ENCODE results near the gene AGBL3.
"Not testable (repeated sequence)": the region's sequence is repeated elsewhere in the genome, so short reads cannot be mapped to it uniquely, and the experiment has no call there.

AGBL3 gene

DNA sequence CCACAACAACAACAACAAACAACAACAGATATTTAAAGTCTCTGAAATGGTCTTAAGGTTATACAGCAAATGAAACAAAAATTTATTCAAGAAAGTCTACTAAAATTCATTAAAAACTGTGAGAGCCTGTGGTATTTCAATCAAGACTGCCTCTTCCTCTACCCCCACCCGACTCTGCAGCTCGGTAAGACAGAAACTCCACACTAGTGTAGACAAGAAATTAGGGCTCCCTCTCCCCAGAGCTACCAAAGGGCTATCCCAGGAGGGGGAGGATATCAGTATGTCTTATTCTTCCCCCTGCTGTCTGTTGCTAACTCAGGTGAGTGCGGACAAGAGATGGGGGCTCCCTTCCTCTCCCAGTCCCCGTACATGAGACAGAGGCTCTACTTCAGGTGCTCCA lies 90.6 kb downstream of the AGBL3 start:
- DNase-seq (ENCODE audit: low spot score) = no peak

DNA sequence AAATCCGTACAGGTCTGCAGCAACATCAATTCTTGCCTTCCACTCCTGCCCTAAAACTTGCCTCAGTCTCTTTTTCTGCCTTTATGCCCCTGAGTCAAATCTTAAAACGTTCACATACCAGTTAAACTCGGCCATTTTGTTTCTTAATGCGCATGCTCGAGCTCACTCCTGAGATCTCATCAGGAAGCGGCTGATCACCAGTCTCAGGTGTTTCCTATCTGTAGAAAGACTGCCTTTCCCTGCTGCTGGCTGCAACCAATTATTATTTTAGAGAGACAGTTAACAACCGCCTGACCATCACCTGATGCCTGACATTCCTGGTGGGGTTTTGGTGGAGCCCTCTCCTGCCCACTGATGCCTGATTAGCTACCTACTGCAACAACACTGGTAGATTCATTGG lies 91.3 kb downstream of the AGBL3 start:
- no peak for DNase-seq (ENCODE audit: low spot score)

DNA sequence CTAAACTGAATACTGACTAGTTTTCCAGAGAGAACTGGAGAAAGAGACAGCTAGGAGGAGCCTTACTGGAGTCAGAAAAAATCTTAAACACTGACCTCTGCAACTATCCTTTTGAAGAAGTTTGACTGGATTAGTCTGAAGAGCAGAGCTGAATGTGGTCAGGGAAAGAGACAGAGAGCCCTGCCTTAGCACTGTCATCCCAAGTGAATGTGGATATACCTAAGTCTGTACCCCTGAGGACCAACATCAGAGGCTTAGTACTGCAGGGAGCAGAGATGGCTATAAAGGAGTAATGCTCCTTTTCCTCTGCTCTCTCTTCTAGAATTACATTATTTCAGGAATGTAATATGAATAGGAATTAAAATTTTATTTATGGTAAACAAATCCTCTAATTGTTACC lies 91.7 kb downstream of the AGBL3 start:
- no peak for DNase-seq (ENCODE audit: low spot score)

DNA sequence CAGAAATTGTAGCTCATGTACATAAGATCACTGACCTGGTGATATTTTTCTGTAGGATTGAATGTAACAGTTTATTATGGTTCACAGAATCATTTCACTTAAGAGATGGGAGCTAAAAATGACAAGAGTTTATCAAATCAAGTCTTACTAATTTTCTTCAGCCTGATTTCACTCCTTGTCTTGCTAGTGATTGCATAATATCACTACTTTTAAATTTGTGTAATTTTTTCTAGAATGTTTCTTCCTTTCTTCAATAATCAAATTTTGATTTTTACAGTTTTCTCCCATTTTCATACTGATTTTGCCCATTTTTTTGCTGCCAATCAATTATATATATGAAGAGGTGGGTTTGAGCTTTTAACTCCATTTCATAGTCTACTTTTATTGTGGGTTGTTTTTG lies 92.8 kb downstream of the AGBL3 start:
- no peak for DNase-seq (ENCODE audit: low spot score)

DNA sequence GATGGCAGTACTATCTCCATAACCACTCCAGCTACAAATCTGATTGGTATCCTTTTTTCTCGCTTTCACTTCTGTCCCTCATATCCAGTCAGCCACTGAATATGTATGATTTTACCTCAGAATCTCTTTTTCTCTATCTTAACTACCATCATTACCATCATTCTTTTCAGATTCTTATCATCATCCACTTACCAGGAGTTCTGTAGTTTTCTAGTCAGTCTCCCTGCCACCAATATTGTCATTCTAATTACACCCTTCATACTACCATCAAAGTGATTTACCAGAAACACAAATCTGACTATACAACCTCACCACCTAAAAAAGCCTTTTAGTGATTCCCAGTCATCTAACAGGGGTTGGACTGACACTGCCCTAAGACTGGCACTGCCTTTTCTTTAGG lies 96.7 kb downstream of the AGBL3 start:
- no peak for DNase-seq (ENCODE audit: low spot score)

DNA sequence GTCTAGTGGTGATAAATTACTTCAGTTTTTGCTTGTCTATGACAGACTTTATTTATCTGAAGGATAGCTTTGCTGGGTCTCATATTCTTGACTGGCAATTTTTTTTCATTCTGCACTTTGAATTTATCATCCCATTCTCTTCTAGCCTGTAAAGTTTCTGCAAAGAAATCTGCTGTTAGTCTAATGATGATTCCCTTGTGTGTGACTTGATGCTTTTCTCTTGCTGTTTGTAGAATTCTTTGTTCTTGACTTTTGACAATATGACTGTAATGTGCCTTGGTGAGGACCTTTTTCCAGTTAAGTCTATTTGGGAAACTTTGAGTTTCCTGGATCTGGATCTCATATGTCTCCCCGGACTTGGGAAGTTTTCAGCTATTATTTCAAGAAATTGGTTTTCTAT lies 102.3 kb downstream of the AGBL3 start:
- DNase-seq (ENCODE audit: low spot score) = no peak

DNA sequence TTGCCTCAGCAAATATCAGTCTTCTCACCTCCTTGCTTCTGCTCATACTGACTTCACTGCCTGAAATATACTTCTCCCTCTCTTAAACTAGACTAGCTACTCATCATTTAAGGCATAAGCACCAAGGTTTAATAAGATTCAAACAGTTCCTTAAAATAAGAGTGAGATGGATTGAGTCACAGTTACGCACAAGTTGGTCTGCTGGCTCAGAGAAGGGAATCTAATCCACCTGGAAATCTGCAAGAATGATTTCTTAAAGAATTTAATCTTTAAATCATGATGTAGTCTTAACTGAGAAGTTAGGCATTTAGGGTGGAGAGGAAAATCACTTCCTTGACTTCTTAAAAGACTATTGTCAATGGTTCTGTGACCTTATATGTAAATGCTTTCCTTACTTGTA lies 105.4 kb downstream of the AGBL3 start:
- no peak for DNase-seq (ENCODE audit: low spot score)

DNA sequence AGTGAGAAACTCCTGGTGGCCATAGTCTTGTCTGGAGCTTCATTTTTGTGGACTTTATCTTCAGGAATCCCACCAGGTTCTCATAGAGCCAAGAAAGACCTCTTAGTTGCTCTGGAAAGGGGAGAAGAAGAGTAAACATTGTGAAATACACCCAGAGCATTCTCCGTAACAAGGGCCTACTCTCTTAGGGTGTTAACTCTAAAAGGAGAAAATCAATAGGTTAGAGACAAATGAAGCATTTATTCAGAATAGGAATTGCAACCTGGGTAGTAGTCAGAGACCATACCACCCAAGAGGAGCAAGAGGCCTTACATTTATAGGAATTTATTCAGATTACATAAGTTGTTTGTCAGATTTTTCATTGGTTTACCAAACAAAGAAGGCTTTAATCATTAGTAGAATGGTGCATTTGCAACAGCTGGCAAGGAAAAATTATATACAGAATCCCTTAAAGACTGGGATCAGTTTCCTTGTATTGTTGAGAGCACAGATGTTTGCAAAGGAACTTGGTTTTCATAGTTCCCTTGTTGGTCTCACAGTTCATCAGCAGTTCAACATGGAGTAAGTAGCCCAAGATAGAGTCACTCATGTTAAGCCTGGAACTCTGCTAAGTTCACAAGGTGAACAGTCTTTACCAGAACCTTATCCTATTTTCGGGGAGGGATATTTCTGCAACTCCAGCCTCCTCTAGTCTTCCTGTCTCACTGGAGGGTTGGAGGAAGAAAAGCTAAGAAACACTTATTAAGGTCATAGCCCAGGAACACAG lies 108.3 kb downstream of the AGBL3 start:
- DNase-seq (ENCODE audit: low spot score) = no peak

DNA sequence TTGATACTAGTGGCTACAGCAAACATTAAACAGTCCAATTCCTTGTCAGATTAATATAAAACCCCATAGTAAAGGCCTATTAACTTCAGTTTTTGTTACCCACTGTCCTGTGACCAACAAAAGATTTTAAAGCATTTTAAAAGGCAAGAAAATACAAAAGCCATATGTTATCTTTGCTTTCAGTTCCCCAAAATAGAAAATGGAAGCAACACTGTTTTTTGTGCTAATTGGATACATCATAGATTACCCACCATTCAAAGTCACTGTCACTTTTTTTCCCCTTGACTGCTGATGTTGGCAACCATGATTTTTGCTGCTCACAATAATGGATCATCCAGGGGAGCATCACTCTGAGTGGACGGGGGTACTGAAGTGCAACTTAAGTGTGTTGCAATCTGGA lies 109.1 kb downstream of the AGBL3 start:
- no peak for DNase-seq (ENCODE audit: low spot score)

DNA sequence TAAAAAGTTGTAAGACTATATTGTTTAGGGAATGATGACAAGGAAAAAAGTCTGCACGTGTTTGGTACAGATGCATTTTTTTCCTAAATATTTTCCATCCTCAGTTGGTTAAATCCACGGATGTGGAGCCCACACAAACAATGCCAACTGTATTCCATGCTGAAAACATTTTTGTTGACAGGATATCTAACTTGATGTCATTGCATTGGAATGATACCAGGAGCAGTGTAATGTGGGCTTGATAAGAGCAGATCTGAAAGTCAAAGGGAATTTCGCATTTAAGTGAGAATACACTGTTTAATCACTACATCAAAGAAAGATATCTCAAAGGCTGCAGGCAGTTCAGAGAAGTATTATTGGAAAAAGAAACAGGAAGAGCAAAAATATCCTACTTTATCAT lies 112.1 kb downstream of the AGBL3 start:
- no peak for DNase-seq (ENCODE audit: low spot score)

DNA sequence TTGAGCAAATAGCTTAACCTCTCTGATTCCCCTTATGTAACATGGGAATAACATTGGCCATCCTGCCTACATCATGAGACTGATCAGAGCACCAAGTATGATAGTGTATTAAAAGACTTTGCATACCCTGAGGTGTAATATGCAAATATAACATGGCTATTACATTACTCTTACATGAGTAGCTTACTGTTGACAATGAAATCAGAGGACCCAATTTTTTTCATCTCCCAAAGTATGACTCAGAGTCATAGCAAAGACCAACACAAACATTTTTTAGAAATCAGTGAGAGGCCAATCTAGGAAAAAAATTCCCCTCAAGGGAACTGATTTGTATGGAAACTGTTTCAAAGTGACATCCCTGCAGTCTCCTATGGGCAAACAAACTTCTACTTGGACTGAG lies 114.5 kb downstream of the AGBL3 start:
- no peak for DNase-seq (ENCODE audit: low spot score)

DNA sequence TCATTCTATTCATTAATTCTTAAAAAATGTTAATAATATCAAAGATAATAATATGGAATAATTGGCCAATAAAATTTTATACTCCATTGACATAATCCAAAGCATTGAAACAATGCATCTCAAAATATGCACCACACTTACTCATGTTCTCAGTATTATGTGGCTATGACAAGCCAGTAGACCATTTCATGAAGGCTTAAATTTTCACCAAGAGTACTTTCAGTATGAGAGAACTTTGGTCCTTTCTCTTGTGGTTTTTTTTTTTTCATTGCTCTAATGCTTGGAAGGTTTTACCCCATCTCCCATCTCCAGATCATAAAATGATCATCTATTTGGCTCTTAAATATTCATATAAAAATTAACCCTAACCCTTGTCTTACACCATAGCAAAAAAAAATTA lies 116.1 kb downstream of the AGBL3 start:
- DNase-seq (ENCODE audit: low spot score) = no peak

DNA sequence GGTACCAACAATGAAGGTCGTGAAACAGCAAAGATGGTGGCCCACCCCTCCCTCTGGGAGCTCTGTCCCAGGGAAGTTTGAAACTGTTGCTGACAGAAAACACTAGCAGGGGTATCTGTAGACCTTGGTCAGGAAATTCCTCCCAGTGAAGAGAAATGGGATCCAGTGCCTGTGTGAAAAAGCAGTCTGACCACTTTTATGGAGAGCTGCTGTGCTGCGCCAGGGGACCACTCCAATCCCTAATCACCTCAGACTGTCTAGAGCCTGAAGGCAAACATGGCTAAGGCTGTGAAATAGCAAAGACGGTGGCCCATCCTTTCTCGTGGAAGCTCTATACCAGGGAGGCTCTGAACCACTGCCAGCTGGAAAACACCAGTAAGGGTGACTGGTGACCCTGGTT lies 123.3 kb downstream of the AGBL3 start:
- no peak for DNase-seq (ENCODE audit: low spot score)

DNA sequence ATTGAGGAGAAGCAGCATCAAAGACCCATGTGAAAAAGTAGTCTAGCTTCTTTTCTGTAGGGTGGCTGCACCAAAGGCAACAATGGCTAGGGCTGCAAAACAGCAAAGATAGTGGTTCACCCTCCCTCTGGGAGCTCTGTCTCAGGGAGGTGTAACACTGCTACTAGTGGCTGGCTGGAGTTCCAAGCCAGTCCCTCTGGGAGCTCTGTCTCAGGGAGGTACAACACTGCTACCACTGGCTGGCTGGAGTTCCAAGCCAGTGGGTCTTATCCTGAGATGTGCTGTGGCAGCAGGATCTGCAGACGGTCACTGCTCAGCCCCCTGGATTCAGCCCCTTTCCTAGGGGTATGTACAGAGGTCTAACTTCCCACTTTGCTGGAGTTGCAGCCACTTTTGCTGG lies 123.7 kb downstream of the AGBL3 start:
- DNase-seq (ENCODE audit: low spot score) = no peak

DNA sequence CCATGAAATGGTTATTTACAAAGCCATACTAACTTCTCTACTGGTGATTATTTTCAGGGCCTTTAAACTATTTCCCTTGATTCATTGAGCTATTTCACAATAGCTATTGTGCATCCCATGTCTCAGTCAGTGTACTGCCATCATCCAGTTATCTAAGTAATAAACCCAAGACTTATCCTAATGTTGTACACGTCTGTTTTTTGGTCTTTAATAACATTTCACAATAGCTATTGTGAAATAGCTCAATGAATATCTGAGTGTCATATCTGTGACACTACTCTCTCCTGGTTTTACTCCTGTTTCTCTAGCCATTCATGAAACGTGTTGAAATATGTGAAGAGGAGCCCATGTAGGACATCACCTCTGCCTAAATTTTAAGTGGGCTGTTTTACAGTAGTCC lies 125.1 kb downstream of the AGBL3 start:
- DNase-seq (ENCODE audit: low spot score) = no peak

DNA sequence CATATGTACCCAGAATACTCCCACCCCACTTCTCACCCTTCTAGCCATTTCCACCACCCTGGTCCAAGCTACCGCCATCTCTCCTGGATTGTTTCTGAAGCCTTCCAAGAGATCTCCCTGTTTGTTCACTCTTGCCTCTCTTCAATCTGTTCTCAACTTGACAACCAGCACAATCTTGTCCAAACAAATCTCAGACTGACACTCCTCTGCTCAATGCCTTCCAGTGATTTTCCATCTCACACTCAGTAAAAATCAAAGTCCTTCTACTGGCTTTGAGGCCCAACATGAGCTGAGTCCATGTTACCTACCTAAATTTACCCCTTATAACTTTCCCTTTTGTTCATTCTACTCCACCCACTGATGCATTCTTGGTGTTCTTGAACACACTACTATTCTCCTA lies 128.3 kb downstream of the AGBL3 start:
- no peak for DNase-seq (ENCODE audit: low spot score)

DNA sequence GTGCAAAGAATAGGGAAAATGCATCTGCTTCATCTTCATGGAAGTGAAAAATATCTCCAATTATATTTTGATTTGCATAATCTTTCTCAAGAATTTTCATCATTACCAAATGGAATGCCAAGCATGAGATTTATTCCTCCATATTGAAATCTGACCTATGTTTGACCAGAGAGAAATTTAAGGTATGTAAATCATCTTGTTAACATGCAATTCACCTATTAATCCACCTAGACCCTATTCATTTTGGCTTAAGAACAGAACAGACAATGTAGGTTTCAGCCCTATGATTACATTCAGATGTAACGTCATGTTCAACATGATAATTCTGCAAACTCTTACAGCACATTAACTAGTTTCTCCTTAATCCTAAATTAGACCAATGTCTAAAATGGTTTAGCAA lies 130.8 kb downstream of the AGBL3 start:
- no peak for DNase-seq (ENCODE audit: low spot score)

DNA sequence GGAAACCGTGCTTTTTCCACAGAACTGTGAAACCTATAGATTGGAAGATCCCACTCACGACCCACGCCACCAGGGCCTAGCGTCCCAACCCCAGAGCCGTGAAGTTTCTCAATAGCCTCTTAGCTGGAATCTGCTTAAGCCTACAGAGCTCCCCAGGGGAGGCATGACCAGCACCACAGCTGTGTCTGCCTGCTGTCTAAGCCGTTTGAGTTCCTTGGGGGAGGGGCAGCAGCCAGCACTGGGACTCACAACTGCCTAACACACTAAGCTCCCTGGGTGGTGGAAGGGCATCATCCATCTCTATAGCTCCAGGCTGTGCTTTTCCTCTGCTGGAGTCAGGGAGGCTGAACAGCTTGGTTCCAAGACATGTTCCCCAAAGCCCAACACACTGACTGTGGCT lies 135.6 kb downstream of the AGBL3 start:
- DNase-seq (ENCODE audit: low spot score) = no peak

DNA sequence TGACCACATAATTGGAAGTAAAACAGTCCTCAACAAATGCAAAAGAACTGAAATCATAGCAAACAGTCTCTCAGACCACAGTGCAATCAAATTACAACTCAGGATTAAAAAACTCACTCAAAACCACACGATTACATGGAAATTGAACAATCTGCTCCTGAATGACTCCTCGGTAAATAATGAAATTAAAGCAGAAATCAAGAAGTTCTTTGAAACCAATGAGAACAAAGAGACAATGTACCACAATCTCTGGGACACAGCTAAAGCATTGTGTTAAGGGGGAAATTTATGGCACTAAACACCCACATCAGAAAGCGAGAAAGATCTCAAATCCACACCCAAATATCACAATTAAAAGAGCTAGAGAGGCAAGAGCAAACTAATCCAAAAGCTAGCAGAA lies 138.3 kb downstream of the AGBL3 start:
- DNase-seq (ENCODE audit: low spot score) = not testable (repeated sequence)

DNA sequence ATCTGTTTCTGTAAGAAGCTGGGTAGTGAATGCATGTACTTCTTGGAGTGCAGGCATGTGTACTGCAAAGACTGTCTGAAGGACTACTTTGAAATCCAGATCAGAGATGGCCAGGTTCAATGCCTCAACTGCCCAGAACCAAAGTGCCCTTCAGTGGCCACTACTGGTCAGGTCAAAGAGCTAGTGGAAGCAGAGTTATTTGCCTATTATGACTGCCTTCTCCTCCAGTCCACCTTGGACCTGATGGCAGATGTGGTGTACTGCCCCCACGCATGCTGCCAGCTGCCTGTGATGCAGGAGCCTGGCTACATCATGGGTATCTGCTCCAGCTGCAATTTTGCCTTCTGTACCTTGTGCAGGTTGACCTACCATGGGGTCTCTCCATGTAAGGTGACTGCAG lies 142.6 kb downstream of the AGBL3 start:
- DNase-seq (ENCODE audit: low spot score) = no peak

DNA sequence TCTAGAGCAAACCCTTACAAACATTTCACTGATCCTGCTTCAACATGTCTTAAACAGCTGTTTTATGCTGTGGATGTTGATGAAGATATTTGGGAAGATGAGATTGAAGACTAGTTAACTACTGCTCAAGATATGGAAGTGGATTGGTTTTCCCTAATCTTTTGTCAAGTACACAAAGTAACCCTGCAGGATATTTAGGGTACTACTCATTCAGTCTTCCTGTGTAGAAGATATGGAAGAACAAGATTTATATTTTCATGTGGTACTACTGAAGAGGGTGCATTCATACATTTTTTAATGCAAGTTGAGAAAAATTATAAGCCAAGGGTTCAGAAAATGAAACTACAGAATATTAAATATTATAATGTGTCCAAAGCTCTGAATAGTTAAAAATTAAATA lies 143.3 kb downstream of the AGBL3 start:
- DNase-seq (ENCODE audit: low spot score) = no peak

DNA sequence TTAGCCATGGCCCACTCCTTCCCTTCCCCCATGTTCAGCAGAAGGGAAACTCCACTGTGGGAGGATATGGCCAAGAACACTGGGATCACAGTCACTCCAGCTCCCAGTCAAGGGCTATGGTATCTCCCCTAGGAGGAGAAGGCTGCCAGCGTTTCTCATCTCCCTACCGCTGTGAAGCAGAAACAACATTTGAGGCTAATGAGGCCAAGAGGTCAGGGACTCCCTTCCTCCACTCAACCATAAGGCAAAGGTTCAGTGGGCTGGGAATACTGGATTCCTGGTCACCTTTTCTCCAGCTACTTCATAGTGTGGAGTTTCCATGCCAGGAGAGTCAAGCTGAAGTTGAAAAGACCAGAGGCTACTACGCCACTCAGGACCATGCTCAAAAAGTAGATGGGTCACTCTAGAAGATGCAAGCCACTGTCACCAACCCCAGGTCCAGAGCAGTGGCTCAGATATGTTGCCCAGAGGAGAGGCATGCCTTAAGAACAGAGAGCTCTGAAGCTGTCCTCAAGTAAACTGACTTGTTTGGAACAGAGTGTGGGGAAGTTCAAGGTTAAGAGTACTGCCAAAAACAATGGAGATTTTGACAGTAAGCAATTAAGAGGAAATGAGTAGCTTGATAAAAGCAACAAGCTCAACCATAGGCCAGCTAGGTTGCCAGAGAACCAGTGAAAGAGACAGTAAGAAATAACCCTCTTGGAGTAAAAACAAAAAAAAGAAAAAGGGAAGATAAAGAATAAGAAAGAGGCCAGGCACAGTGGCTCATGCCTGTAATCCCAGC lies 157.8 kb downstream of the AGBL3 start:
- DNase-seq (ENCODE audit: low spot score) = no peak

DNA sequence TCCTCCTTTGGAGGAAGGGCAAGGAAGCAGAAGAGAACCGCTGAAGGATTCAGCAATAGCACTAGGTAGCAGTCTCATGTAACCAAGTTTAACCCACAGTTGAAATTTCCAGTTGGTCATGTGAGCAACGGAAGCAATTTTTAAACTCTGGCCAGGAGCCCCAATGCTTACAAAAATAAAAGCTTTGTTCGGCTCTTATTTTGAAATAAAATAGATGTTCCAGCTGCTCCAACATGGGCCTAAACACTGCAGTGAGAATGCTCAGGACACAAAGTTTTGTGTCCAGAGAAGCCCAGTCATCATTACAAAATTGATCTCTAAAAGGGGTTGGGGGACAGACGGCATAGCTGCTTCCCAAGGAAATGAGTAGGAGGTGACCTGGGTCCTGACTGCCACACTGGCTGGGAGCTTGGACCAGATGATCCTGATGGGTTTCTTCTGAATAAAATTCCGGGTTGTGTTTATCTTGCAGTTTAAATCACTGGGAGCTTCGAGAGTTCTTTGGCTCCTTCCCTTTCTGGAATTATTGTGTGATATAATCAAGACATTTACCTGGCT lies 161.1 kb downstream of the AGBL3 start:
- DNase-seq (ENCODE audit: low spot score) = no peak
